ENCODE measurements around the gene YTHDC1. TPM values are rescaled to one million over a fixed set of nuclear protein-coding genes. Genes with fewer than 3 reads are reported as not detected.
A peak's percentile ranks its signal among the peaks of the same experiment; 100 is the strongest.

YTHDC1 gene
- total and polyA plus RNA-seq, 2 of the 8 experiments (the other 6 are each of a cell fraction or from before 2014, with no cell fraction given): 25.7 to 89.5 TPM

- Histone ChIP-seq H2AFZ (ENCODE audit: low read length) (no peak overlapping the region), H3K27ac (ENCODE audit: low read depth, low read length) (no peak overlapping the region), H3K9ac (replicated peaks in 1 of 4; ENCODE audit: extremely low read depth in 1 of 4, low read depth in 3 of 4, low read length in 3 of 4) (no peak overlapping the region), H3K4me2 (ENCODE audit: insufficient read depth in 1 of 2, low read depth in 2 of 2, low read length in 2 of 2) (no peak overlapping the region), H3K23ac (ENCODE audit: insufficient read length) (no peak overlapping the region), H4K8ac (ENCODE audit: extremely low read depth, insufficient read depth, low read length) (no peak overlapping the region), H4K5ac (ENCODE audit: insufficient read length, low read depth, low read length) (no peak overlapping the region), H3K79me2 (ENCODE audit: control insufficient read depth in 1 of 2, insufficient read depth in 2 of 2, low read length in 2 of 2) (no peaks in the 10 kb centered on the region), H3K23me2 (ENCODE audit: low read depth, low read length) (no peaks in the 10 kb centered on the region), H3K4me1 (replicated peaks in 1 of 4; ENCODE audit: control insufficient read depth in 3 of 4, insufficient read depth in 4 of 4, low read length in 3 of 4) (peaks cover 0 to 8% (median 3%) of the 10 kb centered on the region in 4 experiments; a peak in 3 of 7 replicates), H2AK5ac (ENCODE audit: low read depth, low read length) (no peak overlapping the region), H3K14ac (ENCODE audit: insufficient read length) (no peak overlapping the region), H2BK20ac (ENCODE audit: low read length) (no peak overlapping the region), H3K27me3 (replicated peaks in 1 of 4; ENCODE audit: control insufficient read depth in 3 of 4, extremely low read depth in 1 of 4, insufficient read depth in 3 of 4, low read length in 3 of 4) (peaks cover 8 to 21% (median 9%) of the 10 kb centered on the region in 4 experiments; a peak in 6 of 7 replicates), H2BK5ac (ENCODE audit: low read depth, low read length) (no peak overlapping the region), H2BK12ac (ENCODE audit: low read depth, low read length) (no peak overlapping the region), H3K79me1 (ENCODE audit: low read depth, low read length) (no peaks in the 10 kb centered on the region), H4K91ac (replicated peaks; ENCODE audit: insufficient read length, low read length) (no peak overlapping the region), H4K20me1 (replicated peaks in 1 of 2; ENCODE audit: control insufficient read depth in 1 of 2, insufficient read depth in 2 of 2, low read length in 2 of 2) (no peaks in the 10 kb centered on the region), H3K4ac (replicated peaks; ENCODE audit: insufficient read length, low read depth, low read length) (no peak overlapping the region), H3K9me3 (ENCODE audit: insufficient read depth in 2 of 2, low read depth in 1 of 2, low read length in 1 of 2) (peaks cover 8 to 16% of the 10 kb centered on the region in 2 experiments), H3K4me3 (ENCODE audit: extremely low read depth in 1 of 4, insufficient read depth in 2 of 4, low read depth in 3 of 4, low read length in 4 of 4) (no peak overlapping the region), H3K56ac (replicated peaks; ENCODE audit: insufficient read length, low read depth, low read length) (no peak overlapping the region), H3K36me3 (ENCODE audit: control insufficient read depth in 2 of 4, insufficient read depth in 4 of 4, low read length in 3 of 4) (no peaks in the 10 kb centered on the region), H3K18ac (ENCODE audit: extremely low read depth, low read length) (no peak overlapping the region), H2BK120ac (replicated peaks; ENCODE audit: low read depth, low read length) (no peak overlapping the region), H2BK15ac (ENCODE audit: low read length) (no peak overlapping the region)
- WGBS, 2 experiments (ENCODE audit: extremely low coverage in 1 of 2, insufficient coverage in 1 of 2, insufficient read length in 1 of 2, insufficient replicate concordance in 2 of 2, low coverage in 1 of 2, low lambda C conversion rate in 2 of 2, missing lambda C conversion rate in 1 of 2): 72% methylated on average over 3 of the region's 3 CpGs; no CpG with 5 or more reads in 1 of the 2 experiments
- POLR2A ChIA-PET (ENCODE audit: partially characterized antibody): interaction anchor here (0.8 to 1.5 kb wide), 3 partner anchors 29 to 42 kb away, joined by 4 read pairs; no protein-coding TSS in a partner anchor
- no peak for TF ChIP-seq TCF12 (IDR thresholded peaks at IDR 0.05; ENCODE audit: low read depth, low read length)
- TF ChIP-seq RAD21 (IDR thresholded peaks at IDR 0.05 in 1 of 2, conservative IDR thresholded peaks at IDR 0.05 in 1 of 2; ENCODE audit: low read depth in 2 of 2, low read length in 2 of 2): no peak
- peak; percentile 62 for TF ChIP-seq NANOG (IDR thresholded peaks at IDR 0.05; ENCODE audit: insufficient read depth, low read depth, low read length, poor library complexity, severe bottlenecking)
- TF ChIP-seq BCL11A (IDR thresholded peaks at IDR 0.05; ENCODE audit: low read depth in 2 of 2, low read length in 2 of 2): peak in 1 of 2 experiments; percentile 25
- CTCF ChIA-PET (ENCODE audit: partially characterized antibody): interaction anchor here (1.0 to 3.8 kb wide), 3 partner anchors 9 to 37 kb away, joined by 3 to 26 read pairs (median 5); no protein-coding TSS in a partner anchor
- no peak for DNase-seq (ENCODE audit: low read depth in 1 of 2, low spot score in 2 of 2)
- FAIRE-seq: no peak
These were observed 17.9 kb upstream of the YTHDC1 start for GRCh38 chr4:68367835-68368234.

Measured in H1 (cell line).